Activated B cell treated with CpG ODN at 0.5 μM for 24 hours (primary cell): ENCODE data around the gene TVP23A. TPM values are rescaled to one million over a fixed set of nuclear protein-coding genes. Genes with fewer than 3 reads are reported as not detected.

Experiments
- ATAC-seq: fragments of 200-7000 bp; cut with Tn5 transposase; one replicate; pipeline ENCODE4 v1.10.0; 2021; ENCODE audit warnings: low read depth, mild to moderate bottlenecking, moderate library complexity
- CTCF ChIA-PET: fragments of 350-600 bp; sonication (Branson Sonifier 250); formaldehyde crosslinking; loops from one replicate; lab custom pipeline; 2021; ENCODE audit warnings: antibody characterized with exemption; lab: Charles Lee
- POLR2A ChIA-PET: fragments of 350-600 bp; sonication (Branson Sonifier 250); formaldehyde crosslinking; loops from one replicate; lab custom pipeline; 2021; ENCODE audit warnings: antibody characterized with exemption; lab: Charles Lee
- DNase-seq: peaks from one replicate; pipeline ENCODE4 v3.0.0; 2022
- H3K27ac Mint-ChIP-seq: one replicate; pipeline ENCODE4 v1.8.0; 2020; ENCODE audit warnings: mixed read lengths
- H3K27me3 Mint-ChIP-seq: one replicate; pipeline ENCODE4 v1.8.0; 2021; ENCODE audit warnings: mixed read lengths
- H3K36me3 Mint-ChIP-seq: one replicate; pipeline ENCODE4 v1.8.0; 2021; ENCODE audit warnings: low read depth, mixed read lengths
- H3K4me1 Mint-ChIP-seq: one replicate; pipeline ENCODE4 v1.8.0; 2021; ENCODE audit warnings: mixed read lengths
- H3K4me3 Mint-ChIP-seq: one replicate; pipeline ENCODE4 v1.8.0; 2020; ENCODE audit warnings: mild to moderate bottlenecking, mixed read lengths
- H3K9me3 Mint-ChIP-seq: one replicate; pipeline ENCODE4 v1.8.0; 2020; ENCODE audit warnings: mixed read lengths
- CTCF ChIP-seq: fragments of 200-600 bp; IDR thresholded peaks from one replicate; pipeline ENCODE4 v1.8.0; 2022; ENCODE audit warnings: antibody characterized with exemption, mild to moderate bottlenecking
- intact Hi-C: fragments of 100-400 bp; cut with micrococcal nuclease; formaldehyde crosslinking; loops from one replicate; pipeline ENCODE4 v1.15.1; 2024
- total RNA-seq: library from RNA; stranded (reverse); gene quantifications from 2 replicates; pipeline ENCODE4 v1.2.3, GENCODE V29; 2022

TVP23A gene
- total RNA-seq, 1 donor from 2014 or later: 1.6 TPM

GRCh38 chr16:10836174-10836853 lies 17.7 kb upstream of the TVP23A start:
- DNase-seq (no peak), ATAC-seq (peak; percentile 35)
- H3K4me3 Mint-ChIP-seq: no peak overlapping the region
- ChIA-PET POLR2A (interaction anchor here (0.6 to 2.4 kb wide), 11 partner anchors 11 to 79 kb away, joined by 3 to 12 read pairs (median 4); partner anchors contain the start of gene CIITA), CTCF (no interaction called here)
- intact Hi-C loops: no loop called here
- H3K9me3 Mint-ChIP-seq: no peaks in the 10 kb centered on the region
- H3K4me1 Mint-ChIP-seq: peaks cover 56% of the 10 kb centered on the region
- no peaks in the 10 kb centered on the region for H3K27me3 Mint-ChIP-seq
- H3K27ac Mint-ChIP-seq: peak overlapping the region; percentile 31
- no peak for TF ChIP-seq CTCF
- H3K36me3 Mint-ChIP-seq: peaks cover 3% of the 10 kb centered on the region

GRCh38 chr16:10835281-10835931 lies 16.8 kb upstream of the TVP23A start:
- ATAC-seq (peak; percentile 43), DNase-seq (no peak)
- H3K9me3 Mint-ChIP-seq: no peaks in the 10 kb centered on the region
- no peak overlapping the region for H3K4me3 Mint-ChIP-seq
- ChIA-PET POLR2A (interaction anchor here (0.7 to 3.6 kb wide), 13 partner anchors 12 to 104 kb away, joined by 3 to 18 read pairs (median 4); partner anchors contain the start of gene CIITA), CTCF (interaction anchor here (1.3 kb wide), 1 partner anchor 79 kb away, joined by 3 read pairs; no protein-coding TSS in a partner anchor)
- no peaks in the 10 kb centered on the region for H3K27me3 Mint-ChIP-seq
- no peak for TF ChIP-seq CTCF
- intact Hi-C loops: no loop called here
- peaks cover 62% of the 10 kb centered on the region for H3K4me1 Mint-ChIP-seq
- peak overlapping the region; percentile 31 for H3K27ac Mint-ChIP-seq
- H3K36me3 Mint-ChIP-seq: no peaks in the 10 kb centered on the region

GRCh38 chr16:10834766-10835165 lies 16.2 kb upstream of the TVP23A start:
- H3K4me3 Mint-ChIP-seq: no peak overlapping the region
- CTCF ChIA-PET: interaction anchor here (1.3 kb wide), 1 partner anchor 80 kb away, joined by 3 read pairs; no protein-coding TSS in a partner anchor

GRCh38 chr16:10834130-10834529 lies 15.5 kb upstream of the TVP23A start:
- no peak for TF ChIP-seq CTCF
- no peaks in the 10 kb centered on the region for H3K36me3 Mint-ChIP-seq
- H3K27ac Mint-ChIP-seq: no peak overlapping the region
- H3K9me3 Mint-ChIP-seq: no peaks in the 10 kb centered on the region
- POLR2A ChIA-PET: interaction anchor here (0.6 to 3.6 kb wide), 7 partner anchors 21 to 424 kb away, joined by 3 to 18 read pairs (median 4); partner anchors contain the start of gene CIITA
- peaks cover 70% of the 10 kb centered on the region for H3K4me1 Mint-ChIP-seq
- ATAC-seq (no peak), DNase-seq (no peak)
- intact Hi-C loops: no loop called here
- CTCF ChIA-PET: interaction anchor here (1.3 kb wide), 1 partner anchor 81 kb away, joined by 3 read pairs; no protein-coding TSS in a partner anchor
- H3K27me3 Mint-ChIP-seq: no peaks in the 10 kb centered on the region
- no peak overlapping the region for H3K4me3 Mint-ChIP-seq

More at GRCh38 chr16:10834766-10835165, 16.2 kb upstream of the TVP23A start:
- Mint-ChIP-seq H3K4me1 (peaks cover 63% of the 10 kb centered on the region), H3K36me3 (no peaks in the 10 kb centered on the region), H3K9me3 (no peaks in the 10 kb centered on the region), H3K27ac (no peak overlapping the region), H3K27me3 (no peaks in the 10 kb centered on the region)
- TF ChIP-seq CTCF: no peak
- POLR2A ChIA-PET: interaction anchor here (0.6 to 3.6 kb wide), 8 partner anchors 21 to 424 kb away, joined by 3 to 18 read pairs (median 4); partner anchors contain the start of gene CIITA
- intact Hi-C loops: no loop called here
- DNase-seq (no peak), ATAC-seq (no peak)

- Mint-ChIP-seq H3K27ac (no peak overlapping the region), H3K36me3 (no peaks in the 10 kb centered on the region), H3K9me3 (no peaks in the 10 kb centered on the region), H3K4me1 (peaks cover 78% of the 10 kb centered on the region), H3K27me3 (no peaks in the 10 kb centered on the region), H3K4me3 (no peak overlapping the region)
- ChIA-PET CTCF (no interaction called here), POLR2A (interaction anchor here (0.7 to 3.6 kb wide), 7 partner anchors 22 to 44 kb away, joined by 3 to 18 read pairs (median 4); partner anchors contain the start of gene CIITA)
- TF ChIP-seq CTCF: no peak
- no peak for DNase-seq
- intact Hi-C loops: loop anchor here (2.0 kb wide), 1 partner anchor 18 kb away; no protein-coding TSS in a partner anchor
- ATAC-seq: no peak
Measured at GRCh38 chr16:10833271-10833670, 14.7 kb upstream of the TVP23A start.
